Measurements from ENCODE around the gene LVRN.

GRCh38 chr5:116063950-116064349, 101.7 kb downstream of the LVRN start:
- TF ChIP-seq CTCF (IDR thresholded peaks at IDR 0.05) (no peak), POLR2A (IDR thresholded peaks at IDR 0.05) (no peak)
